Right cardiac atrium (tissue), 5 donors: ENCODE measurements around the gene RNF151. TPM values are rescaled to one million over a fixed set of nuclear protein-coding genes. Genes with fewer than 3 reads are reported as not detected.

Source experiments
- ATAC-seq, 2 donors: fragments of 200-7000 bp; cut with Tn5 transposase; one replicate each; pipeline versions ENCODE4 v1.8.0 to v1.9.1; 2020; ENCODE audit warnings: moderate library complexity in 2 of 2, mild to moderate bottlenecking in 1 of 2
- DNase-seq, 3 donors: peaks; one replicate each; pipeline ENCODE4 v3.0.0-alpha.2; 2020
- H3K27ac ChIP-seq: one replicate; pipeline ENCODE4 v1.5.1; 2013; ENCODE audit warnings: mild to moderate bottlenecking, low read length, control low read depth, moderate library complexity
- H3K27me3 ChIP-seq: one replicate; pipeline ENCODE4 v1.6.1; 2013; ENCODE audit not compliant: control insufficient read depth, insufficient read depth
- H3K4me1 ChIP-seq: one replicate; pipeline ENCODE4 v1.6.1; 2013; ENCODE audit warnings: low read length; ENCODE audit not compliant: control insufficient read depth, insufficient read depth
- H3K4me3 ChIP-seq: one replicate; pipeline ENCODE4 v1.5.1; 2013; ENCODE audit warnings: low read length, control low read depth
- H3K9me3 ChIP-seq: one replicate; pipeline ENCODE4 v1.6.1; 2013; ENCODE audit warnings: low read length; ENCODE audit not compliant: control insufficient read depth
- WGBS: extraction: QIAGEN DNeasy Blood & Tissue Kit; methylation state at CpG from one replicate; pipeline ENCODE4 v1.1.7; 2013; 5-methylcytosine and 5-hydroxymethylcytosine counted together
- intact Hi-C, 4 donors: fragments of 100-400 bp; cut with DNase I; formaldehyde crosslinking; loops; one replicate each; pipeline versions ENCODE4 v1.11.0 to v1.14.0; 2022 to 2023
- polyA plus RNA-seq: library from polyadenylated mRNA; stranded (reverse); fragments of 200-250 nt; gene quantifications from one replicate; pipeline ENCODE4 v1.2.3, GENCODE V29; 2013
- total RNA-seq, 4 donors: library from RNA; stranded (reverse); fragmentation: NEBNext Ultra II Directional; extraction: Animal tissue kit (Norgen Biotek cat#: 25700); gene quantifications; one replicate each; pipeline ENCODE4 v1.2.1, GENCODE V29; 2021
- donor health status: healthy with polysubstance abuse.
- donor health status: DM: no; HTN: yes; CAD: no.
- donor health status: DM: no; HTN: no; CAD: no.
- donor health status: DM: no; HTN: yes; CAD: no; lungs with severe emphysema.
- donor health status: DM: yes; HTN: yes; CAD: no.

Gene RNF151
- total and polyA plus RNA-seq, 5 donors, result not detected

DNA sequence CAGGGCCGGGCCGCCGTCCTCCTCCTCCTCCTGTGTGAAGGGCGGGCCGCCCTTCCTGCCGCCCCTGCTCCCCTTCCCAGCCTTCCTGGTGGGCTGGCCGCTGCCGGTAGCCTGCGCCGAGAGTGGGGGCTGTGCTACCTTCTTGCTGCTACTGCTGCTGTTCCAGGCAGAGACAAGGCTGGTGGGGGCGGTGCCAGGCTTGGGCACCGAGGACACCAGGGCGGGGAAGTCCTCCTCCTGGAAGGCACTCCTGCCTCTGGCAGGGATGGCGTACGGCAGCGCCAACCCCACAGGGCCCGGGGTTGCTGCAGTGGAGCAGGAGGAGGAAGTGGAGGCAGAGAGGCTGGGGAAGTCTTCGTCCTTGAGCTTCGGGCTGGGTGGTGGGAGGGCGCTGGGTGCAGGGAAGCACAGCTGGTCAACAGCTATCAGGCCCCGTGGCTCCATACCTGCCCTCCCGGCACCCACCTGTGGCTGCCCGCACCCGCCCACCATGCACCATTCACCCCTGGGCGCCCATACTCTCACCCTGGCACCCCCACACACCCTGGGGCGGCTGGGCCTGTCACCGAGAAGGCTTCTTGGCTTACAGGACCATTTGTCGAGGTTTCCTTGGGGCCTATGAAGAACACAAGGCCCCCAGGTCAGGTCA is 33.3 kb downstream of the RNF151 start:
- Histone ChIP-seq H3K9me3 (no peaks in the 10 kb centered on the region), H3K4me1 (peaks cover 2% of the 10 kb centered on the region), H3K27ac (no peak overlapping the region), H3K27me3 (no peaks in the 10 kb centered on the region), H3K4me3 (no peak overlapping the region)
- ATAC-seq (no peak), DNase-seq (peak in 1 of 3 donors; percentile 53)
- WGBS, result 85% methylated on average over 28 of the region's 28 CpGs
- intact Hi-C loops, result loop anchor here in 1 of 4 donors (5.0 kb wide), 1 partner anchor 152 kb away; no protein-coding TSS in a partner anchor

DNA sequence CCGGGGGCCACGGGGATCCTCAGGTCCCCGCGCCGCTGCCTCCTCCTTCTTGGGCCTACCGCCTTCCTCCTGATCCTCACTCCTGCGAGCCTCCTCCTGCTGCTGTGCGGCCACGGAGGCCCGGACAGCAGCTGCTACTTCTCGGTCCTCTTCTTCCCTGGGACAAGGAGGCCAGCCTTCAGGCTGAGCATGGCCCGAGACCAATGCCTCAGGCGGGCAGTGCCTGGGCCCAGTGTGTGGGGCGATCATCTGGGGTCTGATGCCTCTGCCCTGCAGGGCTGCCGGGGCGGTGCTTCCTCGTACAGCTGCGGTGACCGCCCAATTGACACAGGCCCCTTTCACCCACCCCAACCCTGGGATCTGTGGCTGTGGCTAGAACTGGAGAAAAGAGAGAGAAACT is 34.4 kb downstream of the RNF151 start:
- Histone ChIP-seq H3K27ac (no peak overlapping the region), H3K4me1 (peaks cover 2% of the 10 kb centered on the region), H3K4me3 (no peak overlapping the region), H3K9me3 (no peaks in the 10 kb centered on the region), H3K27me3 (no peaks in the 10 kb centered on the region)
- intact Hi-C loops, result loop anchor here in 1 of 4 donors (5.0 kb wide), 1 partner anchor 151 kb away; no protein-coding TSS in a partner anchor
- WGBS, result 94% methylated on average over 19 of the region's 19 CpGs
- ATAC-seq, result no peak
- DNase-seq, result peak in 2 of 3 donors; percentile 40 to 50

DNA sequence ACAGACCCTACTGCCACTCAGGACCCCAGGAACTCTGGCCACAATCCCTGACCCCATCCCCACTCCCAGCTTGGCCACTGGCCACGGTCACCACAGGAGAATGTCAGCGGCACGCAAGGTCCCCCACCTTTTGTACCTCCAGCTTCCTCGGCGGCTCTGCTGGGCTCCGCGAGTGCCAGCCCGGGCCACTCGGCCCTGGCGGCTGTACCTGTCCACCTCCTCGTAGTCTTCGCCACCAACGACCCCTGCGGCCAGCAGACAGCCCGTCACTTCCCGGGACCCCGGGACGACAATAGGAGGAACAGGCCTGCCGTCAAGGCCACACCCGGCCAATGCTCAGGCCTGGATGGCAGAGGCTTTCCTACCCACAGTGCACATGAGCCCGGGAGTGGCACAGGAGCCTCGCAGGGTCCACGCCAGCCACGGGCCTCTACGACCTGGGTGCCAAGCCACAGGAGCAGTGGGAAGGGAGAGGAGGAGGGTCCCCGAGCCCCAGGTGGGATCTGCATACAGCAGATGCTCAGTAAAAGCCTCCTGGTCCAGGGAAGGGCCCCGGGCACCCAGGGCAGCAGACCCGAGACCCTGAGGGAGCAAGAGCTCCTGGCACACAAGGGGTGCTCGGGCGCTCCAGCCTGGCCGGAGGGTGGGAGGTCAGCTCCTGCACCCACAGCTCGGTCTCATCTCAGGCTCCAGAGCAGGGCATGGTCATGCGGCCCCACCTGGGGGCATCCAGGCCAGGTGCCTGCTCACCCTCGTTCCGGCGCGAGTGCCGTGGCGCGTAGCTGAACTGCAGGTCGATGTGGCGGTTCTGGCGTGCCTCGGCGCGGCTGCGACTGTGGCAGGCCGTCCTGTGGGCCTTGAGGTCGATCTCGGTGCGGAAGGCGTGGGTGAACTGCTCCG is 35.0 kb downstream of the RNF151 start:
- Histone ChIP-seq H3K4me3 (no peak overlapping the region), H3K9me3 (no peaks in the 10 kb centered on the region), H3K27me3 (no peaks in the 10 kb centered on the region), H3K27ac (no peak overlapping the region), H3K4me1 (peaks cover 2% of the 10 kb centered on the region)
- DNase-seq (peak in 2 of 3 donors; percentile 47 to 51), ATAC-seq (no peak)
- WGBS, result 94% methylated on average over 53 of the region's 53 CpGs
- intact Hi-C loops, result loop anchor here in 1 of 4 donors (5.0 kb wide), 1 partner anchor 151 kb away; no protein-coding TSS in a partner anchor

DNA sequence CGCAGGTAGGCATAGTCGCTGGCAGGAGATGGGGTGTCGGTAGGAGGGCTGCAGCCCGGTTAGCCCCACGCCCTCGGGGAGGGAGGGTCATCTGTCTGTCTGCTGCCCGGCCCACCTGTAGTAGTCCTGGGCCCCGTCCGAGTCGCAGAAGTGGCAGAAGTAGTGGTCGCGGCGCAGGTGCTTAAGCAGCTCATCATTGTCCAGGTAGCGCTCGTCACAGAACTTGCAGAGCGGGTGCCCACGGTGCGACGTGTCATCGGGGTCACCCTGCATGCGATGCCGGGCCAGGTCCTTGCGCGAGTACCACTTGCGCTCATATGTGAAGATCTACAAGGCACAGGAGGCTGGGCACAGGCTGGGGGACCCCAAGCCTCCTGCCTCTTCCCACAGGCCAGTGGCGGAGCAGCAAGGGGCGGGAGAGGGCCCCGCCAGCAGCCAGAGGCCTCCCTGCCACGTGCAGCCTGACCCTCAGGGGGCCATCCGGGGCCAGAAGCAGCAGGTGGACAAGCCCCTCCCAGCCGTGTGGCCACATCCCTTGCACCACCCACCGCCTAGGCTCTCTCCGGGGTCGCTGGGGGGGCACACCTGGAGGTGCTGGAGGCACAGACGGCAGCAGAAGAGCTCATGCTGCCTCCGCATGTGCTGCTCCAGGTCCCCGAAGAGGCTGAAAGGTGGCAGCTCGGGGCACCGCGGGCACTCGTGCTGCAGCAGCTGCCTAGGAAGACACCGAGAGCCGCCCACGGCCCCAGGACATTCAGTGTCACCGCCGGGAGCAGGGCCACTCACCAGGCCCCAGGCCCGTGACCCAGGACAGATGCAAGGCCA is 36.0 kb downstream of the RNF151 start:
- Histone ChIP-seq H3K27ac (no peak overlapping the region), H3K4me3 (no peak overlapping the region), H3K27me3 (no peaks in the 10 kb centered on the region), H3K4me1 (peaks cover 4% of the 10 kb centered on the region), H3K9me3 (no peaks in the 10 kb centered on the region)
- DNase-seq (peak in 1 of 3 donors; percentile 65), ATAC-seq (no peak)
- intact Hi-C loops, result loop anchor here in 1 of 4 donors (5.0 kb wide), 1 partner anchor 150 kb away; no protein-coding TSS in a partner anchor
- 90% methylated on average over 47 of the region's 47 CpGs for WGBS

DNA sequence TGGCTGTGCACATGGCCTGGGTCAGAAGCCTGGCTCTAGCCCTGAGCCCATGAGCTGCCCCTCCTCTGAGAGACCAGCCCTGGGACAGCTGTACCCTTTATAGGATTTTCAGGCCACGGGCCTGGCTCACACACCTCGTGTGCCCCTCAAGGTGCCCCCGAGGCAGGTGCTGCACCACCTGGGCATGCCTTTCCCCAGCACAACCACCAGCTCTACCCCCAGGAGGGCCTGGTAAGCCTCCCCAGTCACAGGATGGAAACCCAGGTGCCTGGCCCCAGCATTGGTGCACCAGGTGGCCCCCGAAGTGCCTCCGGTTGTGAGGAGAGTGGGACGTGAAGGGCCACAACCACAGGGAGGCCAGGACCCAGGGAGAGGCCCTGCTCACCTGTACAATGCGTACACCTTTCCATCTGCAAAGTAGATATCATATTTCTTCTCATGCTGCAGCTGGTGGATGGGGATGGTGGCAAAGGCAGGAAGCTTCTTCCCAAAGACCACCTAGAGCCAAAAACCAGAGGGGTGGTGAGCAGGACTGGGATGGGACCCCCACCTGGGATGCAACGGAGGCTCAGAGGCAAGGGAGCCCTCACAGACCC is 36.7 kb downstream of the RNF151 start:
- ATAC-seq (no peak), DNase-seq (no peak)
- intact Hi-C loops, result loop anchor here in 1 of 4 donors (5.0 kb wide), 1 partner anchor 149 kb away; no protein-coding TSS in a partner anchor
- Histone ChIP-seq H3K4me1 (peaks cover 8% of the 10 kb centered on the region), H3K27me3 (no peaks in the 10 kb centered on the region), H3K4me3 (no peak overlapping the region), H3K9me3 (no peaks in the 10 kb centered on the region), H3K27ac (no peak overlapping the region)
- WGBS, result 81% methylated on average over 8 of the region's 8 CpGs

DNA sequence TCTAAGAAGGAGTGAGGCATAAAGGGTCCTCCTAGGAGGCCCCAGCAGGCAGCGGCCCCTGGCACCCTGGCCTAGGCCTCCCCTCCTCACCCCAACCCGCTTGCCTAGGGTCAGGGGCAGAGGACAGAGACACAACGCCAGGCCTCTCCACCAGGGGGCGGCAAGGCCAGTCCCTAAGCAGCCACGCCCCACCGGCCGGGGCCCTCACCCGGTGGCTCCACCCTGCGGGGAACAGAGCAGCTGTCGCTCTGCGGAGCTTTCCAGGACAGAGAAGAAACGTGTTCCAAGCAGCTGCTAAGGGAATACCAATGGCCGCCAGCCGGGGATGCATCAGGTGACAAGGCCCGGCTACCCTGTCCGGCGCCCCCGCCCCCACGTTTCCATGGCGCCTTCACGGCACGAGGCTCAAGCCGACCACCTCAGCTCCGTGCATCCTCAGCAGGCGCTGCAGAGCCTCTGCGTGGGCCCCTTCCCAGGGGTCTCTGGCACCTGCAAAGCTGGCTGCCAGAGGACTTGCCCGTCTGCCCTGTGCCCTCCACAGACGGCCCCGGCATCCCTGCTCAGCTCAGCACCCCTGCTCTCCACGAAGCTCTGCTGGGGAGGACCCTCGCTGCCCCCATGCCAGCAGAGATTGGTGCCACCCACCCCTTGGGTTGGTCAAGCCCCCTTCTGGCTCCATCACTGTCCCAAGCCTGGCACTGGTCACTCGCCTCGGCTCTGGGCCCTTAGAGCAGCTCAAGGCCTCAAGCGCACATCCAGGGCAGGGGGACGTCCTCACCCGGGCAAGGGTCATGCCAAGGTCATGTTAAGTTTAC is 37.4 kb downstream of the RNF151 start:
- Histone ChIP-seq H3K27ac (no peak overlapping the region), H3K27me3 (no peaks in the 10 kb centered on the region), H3K4me3 (no peak overlapping the region), H3K9me3 (no peaks in the 10 kb centered on the region), H3K4me1 (peaks cover 12% of the 10 kb centered on the region)
- WGBS, result 27% methylated on average over 36 of the region's 36 CpGs
- DNase-seq (peak; percentile 92 to 97 (median 96)), ATAC-seq (peak; percentile 80 to 82)
- intact Hi-C loops, result loop anchor here in 1 of 4 donors (5.0 kb wide), 1 partner anchor 148 kb away; no protein-coding TSS in a partner anchor

DNA sequence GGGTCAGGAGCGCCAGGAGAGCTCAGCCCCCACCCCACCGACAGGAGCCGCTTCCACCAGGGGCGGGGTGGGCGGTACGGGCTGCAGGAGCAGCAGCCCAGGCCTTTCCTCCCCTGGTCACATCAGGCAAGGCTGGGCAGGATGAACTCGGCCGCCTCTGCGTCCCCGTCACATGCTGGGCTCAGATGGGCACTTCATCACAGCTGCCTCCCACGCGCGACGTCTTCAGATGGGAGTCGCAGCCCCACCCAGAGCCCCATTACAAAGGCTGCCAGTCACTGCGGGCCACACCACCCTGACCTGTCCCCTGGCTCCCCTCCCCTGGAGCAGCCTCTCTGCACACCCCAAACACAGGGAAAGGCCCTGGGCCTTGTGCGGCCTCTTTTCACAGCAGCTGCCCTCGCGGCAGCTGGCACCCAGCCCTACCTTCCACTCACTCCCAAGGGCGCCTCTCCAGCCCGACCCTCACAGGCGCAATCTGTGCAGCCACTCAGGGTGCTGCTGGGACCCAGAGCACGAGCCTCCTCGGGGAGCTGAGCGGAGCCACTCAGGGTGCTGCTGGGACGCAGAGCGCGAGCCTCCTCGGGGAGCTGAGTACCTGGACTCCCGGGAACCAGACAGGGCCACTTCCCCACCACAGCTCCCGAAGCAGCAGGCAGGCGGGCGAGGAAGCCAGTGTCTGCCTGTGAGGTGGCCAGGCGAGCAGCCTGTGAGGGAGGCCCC is 38.3 kb downstream of the RNF151 start:
- ATAC-seq, result no peak
- Histone ChIP-seq H3K4me1 (peaks cover 12% of the 10 kb centered on the region), H3K27ac (no peak overlapping the region), H3K4me3 (no peak overlapping the region), H3K27me3 (no peaks in the 10 kb centered on the region), H3K9me3 (no peaks in the 10 kb centered on the region)
- peak in 2 of 3 donors; percentile 55 to 62 for DNase-seq
- WGBS, result 81% methylated on average over 34 of the region's 34 CpGs
- intact Hi-C loops, result loop anchor here in 1 of 4 donors (5.0 kb wide), 1 partner anchor 147 kb away; no protein-coding TSS in a partner anchor

DNA sequence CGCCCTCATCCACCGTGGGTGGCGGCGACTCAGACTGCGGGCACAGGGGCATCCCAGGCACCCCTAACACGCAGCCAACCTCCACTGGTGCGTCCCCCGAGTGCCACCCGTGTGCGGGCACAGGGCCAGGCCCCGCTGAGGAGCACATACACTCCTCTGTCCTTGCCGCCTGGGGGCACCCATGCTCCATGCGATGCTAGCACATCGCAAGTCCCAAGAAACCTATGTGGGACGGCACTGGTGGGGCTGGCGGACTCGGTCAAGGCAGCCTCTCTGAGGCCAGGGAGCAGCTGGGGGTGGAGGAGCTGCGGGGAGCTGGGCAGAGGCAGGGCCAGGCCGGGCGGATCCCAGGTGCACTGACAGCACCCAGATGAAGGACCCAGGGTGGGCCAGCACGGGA is 39.0 kb downstream of the RNF151 start:
- Histone ChIP-seq H3K4me1 (peaks cover 14% of the 10 kb centered on the region), H3K27ac (no peak overlapping the region), H3K4me3 (no peak overlapping the region), H3K9me3 (no peaks in the 10 kb centered on the region), H3K27me3 (no peaks in the 10 kb centered on the region)
- WGBS, result 75% methylated on average over 21 of the region's 21 CpGs
- ATAC-seq, result no peak
- DNase-seq, result peak in 2 of 3 donors; percentile 60 to 61
- intact Hi-C loops, result no loop called here

DNA sequence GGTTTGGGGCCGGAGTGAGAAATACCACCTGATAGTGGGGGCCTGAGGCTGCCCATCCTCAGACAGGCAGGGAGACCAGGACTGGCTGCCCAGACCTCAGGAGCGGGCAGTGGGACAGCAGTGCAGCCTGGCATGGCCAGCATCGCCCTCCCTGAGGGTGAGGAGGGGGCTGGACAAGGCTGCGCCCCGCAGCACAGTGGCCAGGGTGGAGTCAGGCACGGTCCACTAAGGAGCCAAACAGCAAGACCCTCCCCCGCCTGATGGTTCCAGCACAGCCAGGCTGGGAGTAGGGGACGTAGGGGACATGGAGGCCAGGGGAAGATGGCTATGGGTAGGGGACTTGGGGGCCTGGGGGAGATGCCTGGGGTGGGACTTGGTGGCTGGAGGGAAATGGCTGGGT is 39.7 kb downstream of the RNF151 start:
- Histone ChIP-seq H3K4me3 (no peak overlapping the region), H3K9me3 (no peaks in the 10 kb centered on the region), H3K4me1 (peaks cover 14% of the 10 kb centered on the region), H3K27ac (no peak overlapping the region), H3K27me3 (no peaks in the 10 kb centered on the region)
- 89% methylated on average over 8 of the region's 8 CpGs for WGBS
- intact Hi-C loops, result no loop called here
- ATAC-seq (no peak), DNase-seq (peak in 1 of 3 donors; percentile 41)
